HG03378 (cell line): ENCODE results near the gene CADPS2.

Source experiments
- ATAC-seq: cut with Tn5 transposase; IDR thresholded peaks from one replicate; pipeline ENCODE4 v1.9.1; 2021; ENCODE audit warnings: mild to moderate bottlenecking, moderate library complexity; ENCODE audit not compliant: unreplicated experiment

Gene CADPS2

DNA sequence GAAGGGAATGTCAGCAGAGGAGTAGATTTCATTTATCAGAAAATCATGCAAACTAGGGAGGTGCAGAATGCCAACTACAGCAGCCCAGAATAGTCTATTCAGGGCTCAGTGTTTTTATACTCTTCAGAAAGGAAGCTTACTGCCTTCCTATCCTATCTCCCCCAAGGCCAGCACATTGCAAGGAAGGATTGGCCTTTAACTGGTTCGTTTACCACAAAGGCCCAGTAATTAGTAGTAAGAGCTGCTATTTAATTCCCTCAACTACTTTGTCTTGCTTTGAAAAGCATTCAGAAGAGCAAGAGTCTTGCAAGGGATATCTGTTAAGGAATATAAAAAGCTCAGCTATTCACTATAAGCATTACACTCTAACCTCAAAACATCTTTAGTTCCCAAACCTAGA, 97.1 kb downstream of the CADPS2 start:
- ATAC-seq = no peak

DNA sequence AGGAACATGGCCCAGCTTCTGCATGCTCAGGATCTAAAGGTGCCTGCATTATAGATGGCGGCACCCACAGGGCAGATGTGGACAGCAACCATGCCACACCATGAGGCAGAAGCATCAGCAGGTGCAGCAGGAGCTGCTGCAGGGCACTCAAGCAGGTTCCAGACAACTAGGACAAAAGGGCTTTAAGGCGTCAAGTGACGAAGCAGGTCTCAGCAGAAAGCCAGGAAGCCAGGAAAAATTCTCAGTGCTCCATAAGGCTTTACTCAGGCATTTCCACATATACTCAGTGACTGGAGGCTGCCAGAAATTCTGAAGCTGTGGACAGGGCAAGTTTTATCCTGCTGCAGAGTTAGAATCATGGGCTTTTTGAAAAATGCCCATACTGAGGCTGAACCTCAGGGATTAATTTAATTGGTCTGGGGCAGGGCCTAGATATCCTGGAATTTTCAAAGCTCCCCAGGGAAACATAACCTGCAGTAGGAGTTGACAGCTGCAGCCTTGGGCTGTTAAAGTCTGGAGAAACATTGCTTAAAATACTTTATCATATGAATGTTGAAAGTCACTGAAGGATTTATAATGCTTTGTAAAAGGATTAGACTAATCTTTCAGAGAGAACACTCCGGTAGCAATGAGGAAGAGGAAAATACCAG, 115.4 kb downstream of the CADPS2 start:
- no peak for ATAC-seq

DNA sequence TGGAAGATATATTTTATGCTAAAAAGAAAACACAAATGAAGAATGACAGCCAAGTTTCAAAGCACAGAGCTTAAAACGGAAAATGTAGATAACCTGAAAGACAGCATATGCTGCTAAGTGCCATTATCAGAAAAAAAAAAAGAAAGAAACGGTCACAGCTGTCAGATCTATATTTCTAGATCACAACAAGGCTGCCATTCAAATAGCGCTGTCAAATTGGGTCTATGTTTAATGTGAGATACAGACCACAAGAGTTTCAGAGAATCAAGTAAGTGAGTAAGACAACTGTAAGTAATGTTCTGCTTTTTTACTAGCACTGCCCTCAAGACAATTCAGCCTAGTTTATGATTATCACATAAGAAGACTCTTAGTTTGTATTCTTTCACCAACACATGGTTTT, 117.4 kb downstream of the CADPS2 start:
- ATAC-seq = no peak

DNA sequence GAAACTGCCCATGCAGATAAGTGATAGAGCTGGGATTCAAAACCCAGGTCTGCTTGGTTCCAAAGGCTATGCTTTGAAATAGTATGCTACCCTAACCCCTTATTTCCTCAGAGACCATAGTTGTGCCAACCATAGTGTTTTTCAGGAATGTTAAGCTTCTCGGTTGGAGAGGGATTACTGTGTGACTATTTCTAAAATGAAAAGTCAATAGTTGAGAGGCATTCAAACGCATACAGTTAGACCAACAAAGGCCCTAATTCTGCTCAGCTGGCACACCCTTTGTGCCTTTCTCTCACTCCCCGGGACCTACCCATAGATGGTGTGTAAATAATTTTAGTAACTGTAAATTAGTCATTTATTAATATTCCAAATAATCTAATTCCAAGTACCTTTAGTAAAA, 118.9 kb downstream of the CADPS2 start:
- ATAC-seq = no peak

DNA sequence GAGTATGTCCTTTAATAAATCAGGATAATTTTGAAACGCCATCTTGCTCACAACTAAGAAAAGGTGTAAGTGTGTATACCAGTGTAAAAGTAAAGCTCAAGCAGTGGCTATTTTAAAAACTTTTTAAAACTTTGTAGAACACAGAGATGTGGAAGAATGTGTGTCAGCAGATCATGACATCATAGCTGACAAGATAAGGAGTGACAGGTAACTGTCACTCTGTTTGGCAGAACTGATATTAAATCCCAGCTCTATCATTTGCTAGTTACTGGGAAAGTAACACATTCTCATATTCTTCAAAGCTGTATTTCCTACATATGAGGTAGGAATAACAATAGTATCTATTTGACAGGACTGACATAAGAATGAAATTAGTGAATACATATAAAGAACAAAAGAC, 119.7 kb downstream of the CADPS2 start:
- no peak for ATAC-seq

DNA sequence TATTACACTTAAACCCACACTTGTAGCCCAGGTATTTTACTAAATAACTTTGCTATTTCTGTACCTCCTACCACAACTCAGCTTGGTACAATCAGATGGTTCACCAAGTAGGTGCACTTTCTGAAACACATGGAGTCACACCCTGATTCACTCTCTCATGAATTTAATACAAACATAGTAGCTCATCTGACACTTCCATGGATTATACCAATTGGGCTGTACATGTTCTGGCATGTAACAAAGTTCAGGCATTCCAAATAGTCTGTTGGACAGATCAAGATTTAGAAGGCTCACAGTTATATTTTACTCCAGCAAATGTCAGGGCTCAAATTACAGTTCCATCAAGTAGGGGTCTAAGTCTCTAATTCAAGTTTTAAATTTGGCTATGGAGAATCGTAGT, 121.4 kb downstream of the CADPS2 start:
- no peak for ATAC-seq

DNA sequence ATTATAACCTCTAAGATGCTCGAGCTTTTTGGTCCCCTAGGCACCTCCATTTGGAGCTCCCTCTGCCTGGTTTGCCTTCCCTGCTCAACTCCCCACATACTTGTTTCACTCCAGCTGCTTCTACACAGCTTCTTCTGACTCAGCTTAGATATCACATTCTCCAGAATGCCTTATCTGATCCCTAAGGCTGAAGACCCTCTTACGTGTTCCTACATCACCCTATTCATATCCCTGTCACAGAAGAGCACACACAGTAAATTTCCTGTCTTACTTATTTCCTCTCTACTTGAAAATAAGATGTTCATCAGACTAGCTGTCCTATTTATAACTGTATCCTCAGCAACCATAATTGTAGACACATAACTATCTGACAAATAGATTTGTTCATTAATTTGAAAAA, 122.2 kb downstream of the CADPS2 start:
- ATAC-seq = no peak

DNA sequence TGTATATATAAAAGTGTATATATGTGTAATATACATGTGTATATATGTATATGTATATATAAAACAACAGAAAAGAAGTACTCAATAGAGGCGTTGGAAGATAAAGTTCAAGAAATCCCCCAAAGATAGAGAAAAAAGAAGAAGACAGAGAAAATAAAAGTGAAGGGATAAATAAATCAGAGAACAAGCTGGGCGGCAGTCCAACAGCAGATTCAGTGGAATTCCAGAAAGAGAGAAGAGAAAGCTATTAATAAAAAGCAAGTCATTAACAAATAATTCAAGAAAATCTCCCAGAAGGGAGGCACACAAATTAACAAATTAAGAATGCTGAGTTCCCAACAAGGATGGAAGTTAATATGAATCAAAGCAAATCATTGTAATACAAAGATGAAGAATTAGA, 124.2 kb downstream of the CADPS2 start:
- ATAC-seq = no peak

DNA sequence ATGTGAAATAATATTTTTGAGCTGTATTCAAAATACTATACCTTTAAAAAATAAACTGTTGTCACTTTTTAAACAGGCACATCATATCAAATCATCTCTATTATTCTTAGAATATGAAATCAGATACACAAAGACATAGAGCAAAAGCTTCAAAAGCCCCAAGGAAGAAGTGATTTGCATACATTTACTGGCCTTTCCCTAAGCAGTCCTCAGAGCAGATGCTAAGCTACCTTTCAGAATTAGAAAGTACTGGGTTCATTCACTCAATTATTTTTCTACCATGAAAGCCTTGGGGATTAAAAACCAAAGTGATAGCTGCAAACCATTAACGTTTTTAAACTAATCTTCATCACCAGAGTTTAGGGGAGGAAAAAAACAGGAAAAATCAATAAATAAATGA, 127.8 kb downstream of the CADPS2 start:
- no peak for ATAC-seq

DNA sequence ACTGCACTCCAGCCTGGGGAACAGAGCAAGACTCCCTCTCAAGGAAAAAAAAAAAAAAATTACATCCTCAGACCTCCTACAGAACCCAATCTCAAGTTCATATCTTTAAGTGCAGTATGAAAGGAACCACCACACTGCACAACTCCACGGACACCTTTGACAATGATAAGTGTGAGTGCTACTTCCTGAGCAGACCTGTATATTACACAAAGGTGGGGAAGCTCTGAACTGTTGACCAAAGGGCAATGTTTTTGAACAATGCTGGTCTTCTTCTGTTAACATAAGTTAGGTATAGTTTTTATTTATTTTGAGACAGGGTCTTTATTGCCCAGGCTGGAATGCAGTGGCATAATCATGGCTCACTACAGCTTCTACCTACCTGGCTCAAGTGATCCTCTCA, 129.4 kb downstream of the CADPS2 start:
- ATAC-seq = no peak

DNA sequence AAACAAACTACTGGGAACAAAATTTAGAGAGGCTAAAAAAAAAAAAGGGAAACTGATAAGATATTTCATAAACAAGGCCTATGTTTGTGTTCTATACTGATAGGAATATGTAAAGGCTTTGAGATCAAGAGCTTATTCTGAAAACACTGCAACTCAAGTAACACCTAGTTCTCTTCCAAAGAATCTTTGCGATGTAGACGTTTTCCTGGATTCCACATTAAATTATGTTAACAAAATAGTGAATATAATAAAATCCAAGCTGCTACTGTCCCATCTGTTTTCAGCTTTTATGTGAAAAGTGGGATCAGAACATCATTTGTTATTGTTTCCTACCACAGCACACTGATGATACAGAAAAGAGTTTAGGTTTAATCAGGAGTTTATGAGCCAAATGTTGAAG, 130.6 kb downstream of the CADPS2 start:
- ATAC-seq = no peak

DNA sequence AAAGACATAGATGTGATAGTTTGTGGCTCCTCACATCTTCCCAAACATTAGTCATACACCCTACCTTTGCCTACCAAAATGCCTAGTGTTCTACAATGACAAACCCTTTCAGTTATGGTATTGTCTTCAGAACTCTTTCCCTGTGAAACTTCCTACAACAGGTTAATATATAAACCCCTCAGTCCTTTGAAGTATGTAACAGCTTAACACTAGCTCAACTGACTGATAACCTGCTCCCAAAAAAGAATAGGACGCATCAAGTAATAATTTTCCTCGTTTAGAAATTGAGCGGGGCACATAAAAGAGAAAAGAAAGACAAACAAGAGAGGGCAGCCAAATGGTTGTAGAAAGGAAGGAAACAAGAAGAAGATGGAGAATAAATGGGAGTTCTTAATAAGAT, 133.7 kb downstream of the CADPS2 start:
- ATAC-seq = no peak

DNA sequence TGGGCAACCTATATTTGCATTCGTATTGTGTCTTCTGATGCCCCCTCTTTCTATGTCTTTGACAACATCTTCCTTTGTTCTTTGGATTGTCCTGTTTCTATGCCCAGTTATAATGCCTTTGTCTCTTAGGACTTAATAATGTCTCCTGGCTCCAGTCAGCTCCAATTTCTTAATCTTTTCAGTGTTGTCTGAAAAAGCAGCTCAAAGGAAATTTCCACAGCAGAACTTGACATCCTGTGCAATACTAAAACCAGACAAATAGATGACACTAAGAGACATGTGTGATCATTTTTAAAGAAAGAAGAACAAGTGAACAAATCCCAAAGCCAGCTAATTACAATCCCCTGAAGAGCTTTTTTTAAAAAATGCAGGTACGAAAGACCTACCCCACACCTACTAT, 135.9 kb downstream of the CADPS2 start:
- no peak for ATAC-seq

DNA sequence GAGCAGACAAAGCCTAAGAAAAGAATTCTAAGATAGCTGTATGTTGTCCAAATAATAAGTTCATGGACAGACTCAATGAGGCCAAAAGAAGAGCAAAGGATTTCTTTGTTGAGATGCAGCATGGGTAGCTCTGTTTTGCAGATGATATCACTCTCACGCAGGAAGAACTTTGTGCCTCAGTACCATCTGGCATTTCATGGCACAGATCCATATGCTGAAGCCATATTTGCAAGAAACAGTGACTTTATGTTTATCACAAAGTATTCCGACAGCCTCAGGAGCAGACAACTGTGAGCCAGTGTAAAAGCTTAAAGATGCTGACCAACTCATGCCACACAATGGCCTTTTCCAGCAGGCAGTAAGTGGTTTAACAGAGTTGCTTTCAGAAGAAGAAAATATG, 138.1 kb downstream of the CADPS2 start:
- ATAC-seq = no peak

DNA sequence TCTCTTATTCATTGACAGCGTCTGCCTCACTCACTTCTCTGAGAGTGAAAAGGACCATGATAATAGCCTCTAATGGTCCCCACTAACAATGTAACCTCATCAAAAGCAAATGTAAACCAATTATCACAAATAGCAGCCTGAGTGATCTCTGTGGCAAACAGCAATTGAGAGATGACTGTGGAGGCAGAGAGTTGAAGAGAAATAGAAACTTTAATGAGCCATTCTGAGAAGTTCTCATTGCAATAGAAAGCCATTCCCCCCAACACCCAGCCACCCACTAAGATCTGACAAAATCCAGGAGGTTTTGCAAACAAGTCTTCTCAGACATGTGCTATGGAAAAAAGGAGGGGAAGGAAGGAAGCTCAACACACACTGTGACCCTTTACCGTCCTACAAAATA, 139.3 kb downstream of the CADPS2 start:
- ATAC-seq = no peak

DNA sequence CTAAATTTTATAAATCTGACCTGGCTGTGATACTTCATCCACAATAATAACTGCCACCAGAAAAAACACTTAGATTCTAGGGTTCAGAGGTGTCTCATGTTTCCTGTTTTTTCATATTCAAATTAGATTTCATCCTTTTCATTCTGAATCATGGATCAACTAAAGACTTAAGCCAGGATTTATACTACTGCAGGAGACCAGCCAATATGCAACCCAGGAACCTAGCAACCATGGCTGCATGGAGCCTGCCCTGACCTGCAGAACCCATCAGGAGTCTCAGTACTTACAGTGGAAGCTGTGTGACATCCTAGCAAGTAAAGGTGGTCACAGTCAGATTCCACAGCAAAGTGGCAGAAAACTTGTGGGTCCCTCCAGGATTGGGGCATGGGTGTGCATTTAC, 143.0 kb downstream of the CADPS2 start:
- ATAC-seq = no peak

DNA sequence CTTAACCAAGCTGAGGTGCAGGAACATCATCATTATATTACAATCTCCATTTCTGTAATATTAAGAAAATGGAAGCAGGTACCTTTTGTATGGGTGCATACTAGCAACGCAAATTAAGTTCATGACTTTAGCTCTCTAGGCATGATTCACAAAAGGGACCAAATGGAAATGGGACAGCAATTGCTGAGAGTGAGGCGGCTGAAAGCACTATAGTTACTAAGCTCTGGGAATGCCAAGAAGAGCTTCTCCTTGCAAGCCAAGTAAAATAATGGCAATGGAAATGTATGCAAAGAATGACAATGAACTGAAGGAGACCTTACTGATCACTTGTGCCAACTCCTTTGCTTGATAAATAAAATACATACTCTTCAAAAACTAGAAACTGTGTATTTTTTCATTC, 147.3 kb downstream of the CADPS2 start:
- no peak for ATAC-seq

DNA sequence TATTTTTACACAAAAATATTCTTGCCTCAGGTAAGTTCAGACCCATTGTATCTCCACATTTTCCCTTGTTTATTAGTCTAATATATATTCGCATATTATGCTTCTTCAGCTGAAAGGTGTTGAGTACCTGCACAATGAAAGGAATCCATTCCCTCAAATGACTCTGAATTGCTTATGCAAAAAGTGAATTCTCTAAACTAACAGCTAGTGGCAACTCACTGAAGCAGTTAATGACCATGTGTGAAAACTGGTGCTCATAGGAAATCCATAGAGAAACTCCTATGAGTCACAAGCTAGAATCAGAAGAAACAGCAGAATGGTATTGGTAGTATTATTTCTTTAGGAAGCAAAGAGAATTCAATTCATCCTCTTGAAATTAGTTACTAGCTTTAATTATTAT, 150.1 kb downstream of the CADPS2 start:
- ATAC-seq = no peak

DNA sequence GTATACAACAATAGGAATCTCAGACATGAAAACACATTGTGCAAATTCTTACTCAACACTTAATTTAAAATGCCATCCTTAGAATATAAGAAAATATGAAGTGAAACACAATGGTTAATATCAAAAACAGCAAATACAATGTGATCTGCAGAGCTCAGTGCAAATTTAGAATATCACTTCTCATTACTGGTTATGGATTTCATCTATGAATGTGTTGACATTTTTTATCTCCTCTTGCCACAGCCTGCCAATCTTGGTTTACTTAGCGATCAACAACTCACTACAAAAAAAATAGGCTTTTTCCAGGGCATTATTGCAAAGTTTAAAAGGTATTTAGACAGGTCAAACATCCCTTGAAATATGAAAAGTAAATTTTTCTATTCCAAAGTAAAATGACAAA, 158.5 kb downstream of the CADPS2 start:
- ATAC-seq = no peak

DNA sequence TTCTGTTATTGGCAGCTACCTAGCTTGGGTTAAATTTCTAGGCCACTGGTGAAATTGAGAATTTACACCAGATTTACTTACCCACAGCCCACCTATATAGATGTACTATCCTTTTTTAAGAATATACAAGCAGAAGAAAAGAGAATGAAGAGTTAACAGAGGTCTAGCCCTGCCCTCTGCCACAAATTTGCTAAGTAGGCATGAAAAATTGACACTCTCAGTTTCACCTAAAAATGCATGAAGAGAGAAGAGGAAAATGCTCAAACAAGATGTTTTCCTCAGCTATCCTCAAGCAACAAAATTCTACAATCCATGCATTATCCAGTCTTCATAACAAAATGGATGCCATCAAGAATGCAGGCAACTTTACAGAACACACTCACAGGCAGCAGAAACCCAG, 158.9 kb downstream of the CADPS2 start:
- ATAC-seq = no peak

DNA sequence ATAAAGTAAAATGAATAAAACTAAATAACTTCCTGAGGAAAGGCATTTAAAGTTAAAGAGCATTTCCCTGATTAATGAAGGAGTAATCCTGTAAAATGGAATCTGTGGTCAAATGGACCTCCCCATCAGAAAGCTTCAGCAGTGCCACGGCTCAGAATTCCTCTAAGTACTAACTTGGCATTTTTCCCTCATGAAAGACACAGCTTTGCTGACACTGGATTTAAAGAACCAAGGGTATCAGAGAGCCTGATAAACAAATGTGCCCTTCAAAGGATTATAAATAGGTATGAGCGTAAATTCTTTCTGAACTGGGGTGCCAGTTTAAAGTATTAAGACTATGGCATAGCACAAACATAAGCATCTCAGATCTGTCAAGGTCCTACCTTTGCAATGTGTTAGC, 159.4 kb downstream of the CADPS2 start:
- ATAC-seq = no peak

DNA sequence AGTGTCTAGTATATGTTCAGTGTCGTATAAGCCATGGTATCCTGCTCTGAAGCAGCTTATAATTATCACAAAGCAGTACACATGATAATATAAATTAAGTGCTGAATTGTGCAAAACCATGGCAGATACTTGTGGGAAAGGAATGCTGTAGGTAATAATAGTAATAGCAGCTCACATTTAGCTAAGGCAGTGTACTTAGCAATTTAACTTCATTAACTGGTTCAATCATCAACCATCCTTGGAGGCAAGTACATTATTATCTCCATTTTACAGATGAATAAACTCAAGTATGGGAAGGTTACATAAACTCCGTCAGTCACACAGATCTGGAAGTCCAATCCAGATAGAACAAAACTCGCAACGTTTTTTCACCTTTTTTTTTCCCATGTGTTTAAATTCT, 161.9 kb downstream of the CADPS2 start:
- no peak for ATAC-seq

DNA sequence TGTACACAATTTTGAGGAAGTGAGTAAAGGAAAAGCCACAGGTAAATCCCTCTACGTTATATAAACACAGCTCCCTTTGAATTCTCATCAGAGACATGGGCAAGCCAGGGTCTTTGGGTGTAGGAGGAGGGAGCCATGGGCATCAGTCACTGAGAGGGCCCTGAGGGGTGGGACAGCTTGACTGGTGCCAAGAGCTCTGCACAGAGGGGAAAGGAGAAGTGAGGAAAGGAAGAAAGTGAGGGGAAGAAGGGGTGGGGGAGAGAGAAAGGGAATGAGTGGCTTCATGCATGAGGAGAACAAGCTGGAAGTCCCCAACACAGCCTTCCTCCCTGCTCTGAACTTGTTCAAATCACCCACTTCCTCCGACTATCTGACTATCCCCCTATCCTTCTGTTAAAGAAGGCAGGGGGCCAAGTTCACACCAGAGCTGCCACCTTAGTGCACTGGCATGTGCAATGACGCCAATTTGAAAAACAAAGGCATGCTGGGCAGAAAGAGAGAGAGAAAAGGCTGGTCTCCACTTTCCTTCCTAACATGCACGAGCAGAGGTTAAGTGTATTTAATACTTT, 167.2 kb downstream of the CADPS2 start:
- ATAC-seq = no peak
